ENCODE results near the gene RDH13. TPM values are rescaled to one million over a fixed set of nuclear protein-coding genes. Genes with fewer than 3 reads are reported as not detected.

The RDH13 gene
- polyA plus RNA-seq, 1 experiment: 6.1 TPM

DNA sequence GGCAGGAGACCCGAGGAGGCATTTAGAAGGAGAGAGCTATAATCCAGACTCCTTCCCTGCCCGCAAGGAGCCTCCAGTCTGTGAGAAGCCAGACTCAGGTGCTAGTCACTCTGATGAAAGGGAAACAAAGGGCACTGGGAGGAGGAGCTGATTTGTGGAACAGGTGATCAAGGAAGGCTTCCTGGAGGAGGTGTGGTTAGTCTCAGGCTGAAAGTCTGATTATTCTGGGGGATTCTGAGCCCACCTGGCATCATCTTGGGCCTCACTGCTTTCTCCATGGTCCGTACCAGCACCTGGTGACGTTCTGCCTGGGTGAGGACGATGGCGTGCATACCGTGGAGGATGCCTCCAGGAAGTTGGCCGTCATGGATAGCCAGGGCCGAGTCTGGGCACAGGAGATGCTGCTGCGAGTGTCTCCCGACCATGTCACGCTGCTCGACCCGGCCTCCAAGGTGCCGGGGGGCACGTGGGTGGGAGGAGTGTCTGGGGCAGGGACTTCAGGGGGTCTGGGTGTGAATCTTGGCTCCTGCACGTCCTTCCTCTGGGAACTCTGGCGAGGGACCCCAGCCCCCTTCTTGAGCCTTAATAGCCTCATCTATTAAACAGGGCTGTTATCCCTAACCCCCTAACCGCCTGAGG lies 16.6 kb upstream of the RDH13 start:
- peaks cover 13% of the 10 kb centered on the region for H3K27me3 ChIP-seq (ENCODE audit: control insufficient read depth, insufficient read depth, low read length)
- TF ChIP-seq CTCF (IDR thresholded peaks at IDR 0.05; ENCODE audit: insufficient read depth, low read depth, low read length): no peak
- POLR2A ChIA-PET: interaction anchor here (0.6 kb wide), 1 partner anchor 239 kb away, joined by 14 read pairs; no protein-coding TSS in a partner anchor

DNA sequence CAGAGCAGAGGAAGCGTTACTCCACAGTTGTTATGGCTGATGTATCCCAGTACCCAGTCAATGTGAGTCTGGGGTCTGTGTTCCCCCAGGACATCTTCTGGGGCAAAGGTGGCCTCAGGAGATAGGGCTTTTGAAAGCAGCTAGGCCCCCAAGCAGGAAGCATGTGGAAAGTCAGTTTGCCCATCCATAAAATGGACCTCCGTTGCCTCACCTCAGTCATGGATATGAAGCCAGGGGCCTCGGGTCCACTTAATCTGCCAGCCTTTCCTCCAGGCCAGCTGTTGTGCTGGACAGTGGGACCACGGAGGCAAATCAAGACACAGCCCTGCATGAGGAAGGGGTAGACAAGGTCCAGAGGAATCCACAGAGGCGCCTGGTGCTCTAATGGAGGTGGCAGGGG lies 16.0 kb upstream of the RDH13 start:
- no peak overlapping the region for H3K4me3 ChIP-seq (ENCODE audit: low read depth, low read length)
- POLR2A ChIA-PET: no interaction called here
- no peak for TF ChIP-seq CTCF (IDR thresholded peaks at IDR 0.05; ENCODE audit: insufficient read depth, low read depth, low read length)
- peaks cover 11% of the 10 kb centered on the region for H3K27me3 ChIP-seq (ENCODE audit: control insufficient read depth, insufficient read depth, low read length)
- CTCF ChIA-PET: interaction anchor here (0.9 kb wide), 1 partner anchor 39 kb away, joined by 3 read pairs; no protein-coding TSS in a partner anchor
- H3K36me3 ChIP-seq (ENCODE audit: control insufficient read depth, insufficient read depth, low read length): no peaks in the 10 kb centered on the region
- no peak for DNase-seq (ENCODE audit: low read depth)

More for the DNA sequence above, 16.6 kb upstream of the RDH13 start:
- CTCF ChIA-PET: interaction anchor here (0.9 to 1.3 kb wide), 3 partner anchors 9 to 38 kb away, joined by 3 to 6 read pairs (median 4); no protein-coding TSS in a partner anchor
- Histone ChIP-seq H3K36me3 (ENCODE audit: control insufficient read depth, insufficient read depth, low read length) (no peaks in the 10 kb centered on the region), H3K4me3 (ENCODE audit: low read depth, low read length) (no peak overlapping the region)
- DNase-seq (ENCODE audit: low read depth): no peak

- Histone ChIP-seq H3K36me3 (ENCODE audit: control insufficient read depth, insufficient read depth, low read length) (no peaks in the 10 kb centered on the region), H3K4me3 (ENCODE audit: low read depth, low read length) (no peak overlapping the region), H3K27me3 (ENCODE audit: control insufficient read depth, insufficient read depth, low read length) (peaks cover 2% of the 10 kb centered on the region; the same call in 1 of the 2 replicates)
- CTCF ChIA-PET: interaction anchor here (1.0 kb wide), 1 partner anchor 84 kb away, joined by 3 read pairs; no protein-coding TSS in a partner anchor
- POLR2A ChIA-PET: no interaction called here
- TF ChIP-seq CTCF (IDR thresholded peaks at IDR 0.05; ENCODE audit: insufficient read depth, low read depth, low read length): no peak
- DNase-seq (ENCODE audit: low read depth): no peak
Measured at GRCh38 chr19:55077106-55077505, 14.2 kb upstream of the RDH13 start.

- H3K4me3 ChIP-seq (ENCODE audit: low read depth, low read length): no peak overlapping the region
- H3K27me3 ChIP-seq (ENCODE audit: control insufficient read depth, insufficient read depth, low read length): no peaks in the 10 kb centered on the region
- no peaks in the 10 kb centered on the region for H3K36me3 ChIP-seq (ENCODE audit: control insufficient read depth, insufficient read depth, low read length)
- ChIA-PET CTCF (interaction anchor here (1.0 kb wide), 1 partner anchor 84 kb away, joined by 3 read pairs; no protein-coding TSS in a partner anchor), POLR2A (no interaction called here)
- TF ChIP-seq CTCF (IDR thresholded peaks at IDR 0.05; ENCODE audit: insufficient read depth, low read depth, low read length): no peak
- DNase-seq (ENCODE audit: low read depth): no peak
Measured at GRCh38 chr19:55076321-55076720, 13.4 kb upstream of the RDH13 start.

GRCh38 chr19:55075371-55075998 lies 12.5 kb upstream of the RDH13 start, which contains the start of gene EPS8L1:
Gene EPS8L1 (plus strand): TSS chr19:55075869. CDS start chr19:55076445, 576 bp downstream.
- CTCF ChIA-PET: no interaction called here
- no peak for TF ChIP-seq CTCF (IDR thresholded peaks at IDR 0.05; ENCODE audit: insufficient read depth, low read depth, low read length)
- POLR2A ChIA-PET: no interaction called here

More at GRCh38 chr19:55075371-55075998, 12.5 kb upstream of the RDH13 start, which contains the start of gene EPS8L1:
- Histone ChIP-seq H3K36me3 (ENCODE audit: control insufficient read depth, insufficient read depth, low read length) (no peaks in the 10 kb centered on the region), H3K27me3 (ENCODE audit: control insufficient read depth, insufficient read depth, low read length) (no peaks in the 10 kb centered on the region), H3K4me3 (ENCODE audit: low read depth, low read length) (no peak within 1 kb of the TSS)
- DNase-seq (ENCODE audit: low read depth): no peak

All from BJ (cell line).